Measurements from ENCODE around the gene WIPI1.

- TF ChIP-seq CTCF (IDR thresholded peaks at IDR 0.05) (no peak), POLR2A (IDR thresholded peaks at IDR 0.05) (no peak)
Observed at GRCh38 chr17:68446626-68447041, 10.7 kb downstream of the WIPI1 start.

Data from testis (tissue), 2 donors.